PC-3 (cell line): ENCODE data around the gene FUT8. TPM values are rescaled to one million over a fixed set of nuclear protein-coding genes. Genes with fewer than 3 reads are reported as not detected.

Source experiments
- ATAC-seq: fragments of 200-7000 bp; cut with Tn5 transposase; 2 replicates; pipeline ENCODE4 v1.9.1; 2020; ENCODE audit warnings: mild to moderate bottlenecking, moderate library complexity
- BruUV-seq: library from RNA; stranded (reverse); fragments of 400-500 nt; replicated peaks from 2 replicates; lab custom pipeline; 2021; lab: Mats Ljungman, UMichigan
- CTCF ChIA-PET: fragments of 300-600 bp; sonication (Branson Sonifier 250); formaldehyde crosslinking; loops from one replicate; lab custom pipeline; 2022; ENCODE audit warnings: antibody characterized with exemption; lab: Charles Lee
- POLR2A ChIA-PET: fragments of 300-600 bp; sonication (Branson Sonifier 250); formaldehyde crosslinking; loops from one replicate; lab custom pipeline; 2022; ENCODE audit warnings: antibody characterized with exemption; ENCODE audit not compliant: unreplicated experiment; lab: Charles Lee
- DNase-seq: peaks from one replicate; pipeline ENCODE4 v3.0.0-alpha.2; 2015
- H2AFZ ChIP-seq: fragments of 300-600 bp; sonication (generic); 2 replicates; pipeline ENCODE4 v1.6.0; 2016; ENCODE audit warnings: antibody characterized with exemption, low read length
- H3F3A ChIP-seq: fragments of 300-600 bp; sonication (generic); one replicate; pipeline ENCODE4 v1.6.0; 2017; ENCODE audit warnings: antibody characterized with exemption, low read length, control low read depth, mild to moderate bottlenecking; ENCODE audit not compliant: unreplicated experiment
- H3K27ac ChIP-seq: fragments of 300-600 bp; sonication (generic); 2 replicates; pipeline ENCODE4 v1.5.1; 2016; ENCODE audit warnings: mild to moderate bottlenecking, low read length
- H3K27me3 ChIP-seq: fragments of 300-600 bp; sonication (generic); 2 replicates; pipeline ENCODE4 v1.6.1; 2016; ENCODE audit warnings: low read length, mixed read lengths
- H3K36me3 ChIP-seq: fragments of 300-600 bp; sonication (generic); 2 replicates; pipeline ENCODE4 v1.6.1; 2016; ENCODE audit warnings: low read depth, mixed run types, low read length, mixed read lengths
- H3K4me1 ChIP-seq: fragments of 300-600 bp; sonication (generic); 2 replicates; pipeline ENCODE4 v1.5.1; 2016; ENCODE audit warnings: low read length; ENCODE audit not compliant: insufficient read depth
- H3K4me2 ChIP-seq: fragments of 300-600 bp; sonication (generic); 2 replicates; pipeline ENCODE4 v1.6.0; 2016; ENCODE audit warnings: low read length
- H3K4me3 ChIP-seq: fragments of 300-600 bp; sonication (generic); 2 replicates; pipeline ENCODE4 v1.5.1; 2016; ENCODE audit warnings: mild to moderate bottlenecking, low read length, mixed read lengths
- H3K79me2 ChIP-seq: fragments of 300-600 bp; sonication (generic); 2 replicates; pipeline ENCODE4 v1.6.1; 2017; ENCODE audit warnings: low read length, mixed read lengths
- H3K9ac ChIP-seq: fragments of 300-600 bp; sonication (generic); 2 replicates; pipeline ENCODE4 v1.6.0; 2016; ENCODE audit warnings: mild to moderate bottlenecking, low read length
- H3K9me2 ChIP-seq: fragments of 300-600 bp; sonication (generic); replicated peaks from 2 replicates; pipeline ENCODE4 v1.6.1; 2016; ENCODE audit warnings: mixed run types, low read length, mixed read lengths
- H3K9me3 ChIP-seq: fragments of 300-600 bp; sonication (generic); 2 replicates; pipeline ENCODE4 v1.6.1; 2016; ENCODE audit warnings: low read length, mixed read lengths
- H4K20me1 ChIP-seq: fragments of 300-600 bp; sonication (generic); 2 replicates; pipeline ENCODE4 v1.6.1; 2016; ENCODE audit warnings: low read length, mixed read lengths
- CTCF ChIP-seq: fragments of 300-600 bp; sonication (generic); conservative IDR thresholded peaks from 2 replicates; pipeline ENCODE4 v1.5.1; 2017; ENCODE audit warnings: antibody characterized with exemption, low read depth, mild to moderate bottlenecking, low read length
- EZH2 ChIP-seq: fragments of 300-600 bp; sonication (generic); IDR thresholded peaks from one replicate; pipeline ENCODE4 v1.6.1; 2017; ENCODE audit warnings: antibody characterized with exemption, mild to moderate bottlenecking, low read length; ENCODE audit not compliant: unreplicated experiment
- EZH2phosphoT487 ChIP-seq: fragments of 300-600 bp; sonication (generic); IDR thresholded peaks from 2 replicates; pipeline ENCODE4 v1.6.1; 2018; ENCODE audit warnings: mild to moderate bottlenecking, antibody characterized with exemption, low read length, borderline replicate concordance
- intact Hi-C: fragments of 100-400 bp; cut with micrococcal nuclease; formaldehyde crosslinking; loops from 2 replicates; pipeline ENCODE4 v1.9.0; 2023
- total RNA-seq: library from RNA; depleted of rRNA; stranded (reverse); fragments of >200 nt; gene quantifications from 2 replicates; pipeline ENCODE4 v1.2.3, GENCODE V29; 2014

Gene FUT8
- total RNA-seq, 1 experiment from 2014 or later, result 132 TPM

- no peak overlapping the region for H3K27ac ChIP-seq
- H3K27me3 ChIP-seq, result no peaks in the 10 kb centered on the region
- BruUV-seq, result no TSS peak
- no peak for ATAC-seq
- peaks cover 97% of the 10 kb centered on the region for H3K79me2 ChIP-seq
- no peaks in the 10 kb centered on the region for H3K9me2 ChIP-seq
- H3F3A ChIP-seq, result no peaks in the 10 kb centered on the region
- ChIA-PET POLR2A (no interaction called here), CTCF (no interaction called here)
- H3K4me3 ChIP-seq, result no peak overlapping the region
- no peaks in the 10 kb centered on the region for H3K36me3 ChIP-seq
- H3K4me1 ChIP-seq, result no peaks in the 10 kb centered on the region
- 0 out of 2 replicates have a peak, but pooled peaks cover 2% of the 10 kb centered on the region for H3K9me3 ChIP-seq
- no peak overlapping the region for H3K4me2 ChIP-seq
- no peak overlapping the region for H2AFZ ChIP-seq
- H3K9ac ChIP-seq, result no peak overlapping the region
- H4K20me1 ChIP-seq, result peaks cover 47% of the 10 kb centered on the region
- intact Hi-C loops, result no loop called here
- no peak for DNase-seq
- TF ChIP-seq CTCF (no peak), EZH2 (no peak), EZH2phosphoT487 (no peak)
Measured at GRCh38 chr14:65536781-65537423, 124.4 kb downstream of the FUT8 start.

GRCh38 chr14:65548878-65549277 is 136.3 kb downstream of the FUT8 start:
- Histone ChIP-seq H3K9ac (no peak overlapping the region), H3F3A (no peaks in the 10 kb centered on the region), H4K20me1 (0 out of 2 replicates have a peak, but pooled peaks cover 5% of the 10 kb centered on the region), H3K9me3 (no peaks in the 10 kb centered on the region), H3K27me3 (no peaks in the 10 kb centered on the region), H3K4me2 (no peak overlapping the region), H2AFZ (no peak overlapping the region), H3K9me2 (no peaks in the 10 kb centered on the region), H3K4me1 (no peaks in the 10 kb centered on the region), H3K79me2 (peaks cover 93% of the 10 kb centered on the region), H3K36me3 (no peaks in the 10 kb centered on the region), H3K27ac (no peak overlapping the region), H3K4me3 (no peak overlapping the region)
- ATAC-seq (no peak), DNase-seq (no peak)
- intact Hi-C loops, result no loop called here
- POLR2A ChIA-PET, result interaction anchor here (0.6 to 0.7 kb wide), 2 partner anchors 9 to 18 kb away, joined by 5 to 7 read pairs; no protein-coding TSS in a partner anchor
- no TSS peak for BruUV-seq
- CTCF ChIA-PET, result no interaction called here
- TF ChIP-seq CTCF, result no peak
- no peak for TF ChIP-seq EZH2phosphoT487
- no peak for TF ChIP-seq EZH2

GRCh38 chr14:65549429-65549828 is 136.9 kb downstream of the FUT8 start:
- 0 out of 2 replicates have a peak, but pooled peaks cover under 1% of the 10 kb centered on the region for H3K4me1 ChIP-seq
- peaks cover 6% of the 10 kb centered on the region; the same call in 1 of the 2 replicates for H4K20me1 ChIP-seq
- TF ChIP-seq EZH2phosphoT487 (no peak), CTCF (no peak), EZH2 (no peak)
- intact Hi-C loops, result no loop called here
- H3K79me2 ChIP-seq, result peaks cover 91% of the 10 kb centered on the region
- H3K9me2 ChIP-seq, result no peaks in the 10 kb centered on the region
- ATAC-seq (no peak), DNase-seq (no peak)
- POLR2A ChIA-PET, result no interaction called here
- no peak overlapping the region for H2AFZ ChIP-seq
- H3K27me3 ChIP-seq, result no peaks in the 10 kb centered on the region
- CTCF ChIA-PET, result no interaction called here
- no peak overlapping the region for H3K4me2 ChIP-seq
- no peaks in the 10 kb centered on the region for H3K36me3 ChIP-seq
- H3K9ac ChIP-seq, result no peak overlapping the region
- no peaks in the 10 kb centered on the region for H3K9me3 ChIP-seq
- H3K4me3 ChIP-seq, result no peak overlapping the region
- no TSS peak for BruUV-seq
- H3K27ac ChIP-seq, result no peak overlapping the region
- no peaks in the 10 kb centered on the region for H3F3A ChIP-seq
